ENCODE results near the gene PTRHD1.
A peak's percentile ranks its signal among the peaks of the same experiment; 100 is the strongest.

The PTRHD1 gene

DNA sequence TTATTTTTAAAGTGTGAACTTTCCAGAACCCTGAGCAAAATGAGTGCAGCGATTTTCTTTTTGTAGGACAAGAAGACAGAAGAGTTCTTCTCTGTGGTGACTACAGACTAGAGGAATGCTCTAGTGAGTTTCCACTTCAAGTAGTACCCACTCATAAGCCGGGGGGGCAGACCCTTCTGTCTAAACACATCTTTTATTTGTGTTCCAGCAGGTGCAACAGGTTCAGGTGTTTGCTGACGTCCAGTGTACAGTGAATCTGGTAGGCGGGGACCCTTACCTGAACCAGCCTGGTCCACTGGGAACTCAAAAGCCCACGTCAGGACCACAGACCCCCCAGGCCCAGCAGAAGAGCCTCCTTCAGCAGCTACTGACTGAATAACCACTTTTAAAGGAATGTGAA, 25.2 kb downstream of the PTRHD1 start:
- Histone ChIP-seq H3K9ac (ENCODE audit: low read length) (no peak overlapping the region), H3K27ac (ENCODE audit: low read length) (no peak overlapping the region), H3K27me3 (replicated peaks; ENCODE audit: insufficient read depth, low read length) (no peaks in the 10 kb centered on the region), H3K79me2 (ENCODE audit: low read length) (no peaks in the 10 kb centered on the region), H4K20me1 (ENCODE audit: insufficient read depth, low read length) (no peaks in the 10 kb centered on the region), H3K36me3 (replicated peaks; ENCODE audit: insufficient read depth, low read length) (no peaks in the 10 kb centered on the region), H3K4me2 (ENCODE audit: low read depth, low read length) (no peak overlapping the region), H3F3A (ENCODE audit: insufficient read depth, low read length) (no peaks in the 10 kb centered on the region), H2AFZ (ENCODE audit: low read length) (no peak overlapping the region), H3K9me2 (replicated peaks; ENCODE audit: insufficient read depth, low read length) (no peaks in the 10 kb centered on the region), H3K4me1 (ENCODE audit: low read length) (peaks cover 5% of the 10 kb centered on the region), H3K4me3 (ENCODE audit: low read length) (no peak overlapping the region), H3K9me3 (replicated peaks; ENCODE audit: insufficient read depth, low read length) (no peaks in the 10 kb centered on the region)
- no peak for TF ChIP-seq EZH2phosphoT487 (IDR thresholded peaks at IDR 0.05; ENCODE audit: low read length)
- no peak for TF ChIP-seq EZH2 (optimal IDR thresholded peaks at IDR 0.05; ENCODE audit: low read depth, low read length)
- TF ChIP-seq CTCF (IDR thresholded peaks at IDR 0.05; ENCODE audit: low read length) = no peak
- DNase-seq = no peak

- no peak overlapping the region for H3K27ac ChIP-seq (ENCODE audit: low read length)
- H2AFZ ChIP-seq (ENCODE audit: low read length) = no peak overlapping the region
- no peak for DNase-seq
- no peaks in the 10 kb centered on the region for H3K36me3 ChIP-seq (replicated peaks; ENCODE audit: insufficient read depth, low read length)
- no peaks in the 10 kb centered on the region for H3K9me2 ChIP-seq (replicated peaks; ENCODE audit: insufficient read depth, low read length)
- H3K79me2 ChIP-seq (ENCODE audit: low read length) = no peaks in the 10 kb centered on the region
- H3K4me1 ChIP-seq (ENCODE audit: low read length) = peaks cover 5% of the 10 kb centered on the region
- TF ChIP-seq EZH2phosphoT487 (IDR thresholded peaks at IDR 0.05; ENCODE audit: low read length) (no peak), EZH2 (optimal IDR thresholded peaks at IDR 0.05; ENCODE audit: low read depth, low read length) (no peak), CTCF (IDR thresholded peaks at IDR 0.05; ENCODE audit: low read length) (no peak)
- no peak overlapping the region for H3K9ac ChIP-seq (ENCODE audit: low read length)
- no peaks in the 10 kb centered on the region for H3K9me3 ChIP-seq (replicated peaks; ENCODE audit: insufficient read depth, low read length)
- H3K4me3 ChIP-seq (ENCODE audit: low read length) = no peak overlapping the region
- no peaks in the 10 kb centered on the region for H3F3A ChIP-seq (ENCODE audit: insufficient read depth, low read length)
- H4K20me1 ChIP-seq (ENCODE audit: insufficient read depth, low read length) = no peaks in the 10 kb centered on the region
- no peaks in the 10 kb centered on the region for H3K27me3 ChIP-seq (replicated peaks; ENCODE audit: insufficient read depth, low read length)
- no peak overlapping the region for H3K4me2 ChIP-seq (ENCODE audit: low read depth, low read length)
Observed at GRCh38 chr2:24766609-24767008, 26.6 kb downstream of the PTRHD1 start.

- TF ChIP-seq CTCF (IDR thresholded peaks at IDR 0.05; ENCODE audit: low read length) (no peak), EZH2phosphoT487 (IDR thresholded peaks at IDR 0.05; ENCODE audit: low read length) (no peak)
- H4K20me1 ChIP-seq (ENCODE audit: insufficient read depth, low read length) = no peaks in the 10 kb centered on the region
- no peak overlapping the region for H3K4me3 ChIP-seq (ENCODE audit: low read length)
- H3K9me2 ChIP-seq (replicated peaks; ENCODE audit: insufficient read depth, low read length) = no peaks in the 10 kb centered on the region
- no peaks in the 10 kb centered on the region for H3K36me3 ChIP-seq (replicated peaks; ENCODE audit: insufficient read depth, low read length)
- peaks cover 5% of the 10 kb centered on the region for H3K4me1 ChIP-seq (ENCODE audit: low read length)
- H3K4me2 ChIP-seq (ENCODE audit: low read depth, low read length) = no peak overlapping the region
- H3K79me2 ChIP-seq (ENCODE audit: low read length) = no peaks in the 10 kb centered on the region
- no peaks in the 10 kb centered on the region for H3K27me3 ChIP-seq (replicated peaks; ENCODE audit: insufficient read depth, low read length)
- H3K27ac ChIP-seq (ENCODE audit: low read length) = no peak overlapping the region
- H2AFZ ChIP-seq (ENCODE audit: low read length) = no peak overlapping the region
- H3K9me3 ChIP-seq (replicated peaks; ENCODE audit: insufficient read depth, low read length) = no peaks in the 10 kb centered on the region
- H3K9ac ChIP-seq (ENCODE audit: low read length) = no peak overlapping the region
- H3F3A ChIP-seq (ENCODE audit: insufficient read depth, low read length) = no peaks in the 10 kb centered on the region
- DNase-seq = peak; percentile 11
Observed at GRCh38 chr2:24763843-24764242, 29.3 kb downstream of the PTRHD1 start.
